ENCODE data around the gene SCD. TPM values are rescaled to one million over a fixed set of nuclear protein-coding genes. Genes with fewer than 3 reads are reported as not detected.

Gene SCD
- total and polyA plus RNA-seq, 9 of the 15 experiments (the other 6 are each of a cell fraction or from before 2014, with no cell fraction given), result 114 to 486 (median 188) TPM

GRCh38 chr10:100372415-100373297 lies 25.6 kb downstream of the SCD start (continued):
- TF ChIP-seq NR2C1 (IDR thresholded peaks at IDR 0.05), result no peak
- TF ChIP-seq NR2C1 (tag; IDR thresholded peaks at IDR 0.05), result no peak
- TF ChIP-seq ZBTB11 (CRISPR knock-in tag; IDR thresholded peaks at IDR 0.05), result no peak; a peak in 1 of 6 replicates
- no peak for TF ChIP-seq ZNF133 (CRISPR knock-in tag; IDR thresholded peaks at IDR 0.05)
- TF ChIP-seq MECOM (CRISPR knock-in tag; IDR thresholded peaks at IDR 0.05), result no peak
- TF ChIP-seq, protein P1, sequence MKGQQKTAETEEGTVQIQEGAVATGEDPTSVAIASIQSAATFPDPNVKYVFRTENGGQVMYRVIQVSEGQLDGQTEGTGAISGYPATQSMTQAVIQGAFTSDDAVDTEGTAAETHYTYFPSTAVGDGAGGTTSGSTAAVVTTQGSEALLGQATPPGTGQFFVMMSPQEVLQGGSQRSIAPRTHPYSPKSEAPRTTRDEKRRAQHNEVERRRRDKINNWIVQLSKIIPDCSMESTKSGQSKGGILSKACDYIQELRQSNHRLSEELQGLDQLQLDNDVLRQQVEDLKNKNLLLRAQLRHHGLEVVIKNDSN (CRISPR knock-in tag; IDR thresholded peaks at IDR 0.05), result no peak
- TF ChIP-seq ZNF12 (CRISPR knock-in tag; IDR thresholded peaks at IDR 0.05), result no peak
- TF ChIP-seq SUPT5H (IDR thresholded peaks at IDR 0.05), result peak; percentile 52
- no peak for TF ChIP-seq ZC3H8 (IDR thresholded peaks at IDR 0.05)
- TF ChIP-seq THRB (CRISPR knock-in tag; conservative IDR thresholded peaks at IDR 0.05), result 0 out of 2 replicates have a peak, but pooled peaks have one; percentile 27
- no peak for TF ChIP-seq JUNB (CRISPR knock-in tag; conservative IDR thresholded peaks at IDR 0.05)
- no peak; the same call in 1 of the 2 replicates for TF ChIP-seq SMAD3 (CRISPR knock-in tag; conservative IDR thresholded peaks at IDR 0.05)
- TF ChIP-seq, protein P2, sequence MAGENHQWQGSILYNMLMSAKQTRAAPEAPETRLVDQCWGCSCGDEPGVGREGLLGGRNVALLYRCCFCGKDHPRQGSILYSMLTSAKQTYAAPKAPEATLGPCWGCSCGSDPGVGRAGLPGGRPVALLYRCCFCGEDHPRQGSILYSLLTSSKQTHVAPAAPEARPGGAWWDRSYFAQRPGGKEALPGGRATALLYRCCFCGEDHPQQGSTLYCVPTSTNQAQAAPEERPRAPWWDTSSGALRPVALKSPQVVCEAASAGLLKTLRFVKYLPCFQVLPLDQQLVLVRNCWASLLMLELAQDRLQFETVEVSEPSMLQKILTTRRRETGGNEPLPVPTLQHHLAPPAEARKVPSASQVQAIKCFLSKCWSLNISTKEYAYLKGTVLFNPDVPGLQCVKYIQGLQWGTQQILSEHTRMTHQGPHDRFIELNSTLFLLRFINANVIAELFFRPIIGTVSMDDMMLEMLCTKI (IDR thresholded peaks at IDR 0.05; ENCODE audit: partially characterized antibody), result no peak
- no peak for TF ChIP-seq ZNF311 (CRISPR knock-in tag; IDR thresholded peaks at IDR 0.05)
- TF ChIP-seq CREB3 (tag; conservative IDR thresholded peaks at IDR 0.05; ENCODE audit: low read depth), result peak; percentile 49; the same call in 1 of the 2 replicates
- TF ChIP-seq, protein P3, sequence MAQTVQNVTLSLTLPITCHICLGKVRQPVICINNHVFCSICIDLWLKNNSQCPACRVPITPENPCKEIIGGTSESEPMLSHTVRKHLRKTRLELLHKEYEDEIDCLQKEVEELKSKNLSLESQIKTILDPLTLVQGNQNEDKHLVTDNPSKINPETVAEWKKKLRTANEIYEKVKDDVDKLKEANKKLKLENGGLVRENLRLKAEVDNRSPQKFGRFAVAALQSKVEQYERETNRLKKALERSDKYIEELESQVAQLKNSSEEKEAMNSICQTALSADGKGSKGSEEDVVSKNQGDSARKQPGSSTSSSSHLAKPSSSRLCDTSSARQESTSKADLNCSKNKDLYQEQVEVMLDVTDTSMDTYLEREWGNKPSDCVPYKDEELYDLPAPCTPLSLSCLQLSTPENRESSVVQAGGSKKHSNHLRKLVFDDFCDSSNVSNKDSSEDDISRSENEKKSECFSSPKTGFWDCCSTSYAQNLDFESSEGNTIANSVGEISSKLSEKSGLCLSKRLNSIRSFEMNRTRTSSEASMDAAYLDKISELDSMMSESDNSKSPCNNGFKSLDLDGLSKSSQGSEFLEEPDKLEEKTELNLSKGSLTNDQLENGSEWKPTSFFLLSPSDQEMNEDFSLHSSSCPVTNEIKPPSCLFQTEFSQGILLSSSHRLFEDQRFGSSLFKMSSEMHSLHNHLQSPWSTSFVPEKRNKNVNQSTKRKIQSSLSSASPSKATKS (CRISPR knock-in tag; IDR thresholded peaks at IDR 0.05), result no peak
- no peak for TF ChIP-seq TEAD2 (tag; IDR thresholded peaks at IDR 0.05)
